K562 (cell line): Measurements from ENCODE around the gene SCUBE2.

ENCODE experiments used
- CBFB ChIP-seq: sonication (generic); formaldehyde crosslinking; IDR thresholded peaks from 2 replicates; pipeline ENCODE4 v1.4.0; 2020; ENCODE audit warnings: mild to moderate bottlenecking, missing genetic modification reagents
- CREM ChIP-seq: IDR thresholded peaks from 2 replicates; pipeline ENCODE4 v1.6.1; 2014; ENCODE audit warnings: antibody characterized with exemption, low read depth
- POLR2A ChIP-seq: fragments of 450-650 bp; conservative IDR thresholded peaks from 2 replicates; pipeline ENCODE4 v1.6.1; 2016
- TAF1 ChIP-seq: IDR thresholded peaks from 2 replicates; pipeline ENCODE4 v1.6.1; 2011; ENCODE audit warnings: mild to moderate bottlenecking, low read length, moderate library complexity; ENCODE audit not compliant: insufficient read depth, control insufficient read depth, severe bottlenecking; ENCODE audit errors: extremely low read depth
- TBL1XR1 ChIP-seq, 2 experiments: IDR thresholded peaks; 2 replicates each; pipeline ENCODE4 v1.6.1; 2012; ENCODE audit warnings: improper control_type of control experiment in 2 of 2, low read length in 2 of 2, mild to moderate bottlenecking in 1 of 2
- TF ChIP-seq, protein P1 (sequence below), 3 experiments: IDR thresholded peaks in 2 of 3; conservative IDR thresholded peaks in 1 of 3; 2 replicates each; pipeline ENCODE4 v1.5.1; 2011 to 2012; ENCODE audit warnings: low read length in 3 of 3, mild to moderate bottlenecking in 3 of 3, control low read depth in 2 of 3, improper control_type of control experiment in 1 of 3, inconsistent platforms in 1 of 3, low read depth in 1 of 3, mixed read lengths in 1 of 3, moderate library complexity in 1 of 3; ENCODE audit not compliant: insufficient read depth in 2 of 3

DNA sequence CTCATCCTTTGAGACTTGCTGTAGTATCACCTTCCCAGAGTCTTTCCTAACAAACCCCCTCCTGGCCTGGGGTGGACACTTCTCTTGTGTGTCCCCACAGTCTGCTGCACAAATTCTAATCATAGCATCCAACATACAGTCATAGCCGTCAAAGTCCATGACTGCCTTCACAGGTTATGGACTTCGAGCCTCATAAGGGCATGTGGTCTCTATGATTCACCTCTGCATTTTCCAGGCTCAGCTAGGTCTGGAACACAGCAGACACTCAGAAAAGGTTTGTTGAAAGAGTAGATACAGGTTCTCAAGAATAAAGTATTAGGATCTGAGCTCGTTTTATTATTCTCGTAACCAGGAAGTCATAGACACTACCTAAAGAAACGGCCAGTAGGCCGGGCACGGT is 13.2 kb upstream of the SCUBE2 start:
- TF ChIP-seq CREM (no peak), CBFB (CRISPR knock-in tag) (no peak), POLR2A (no peak), TAF1 (no peak), TBL1XR1 (IDR thresholded peaks at IDR 0.05; ENCODE audit: low read length in 2 of 2) (no peak)
- TF ChIP-seq, protein P1, sequence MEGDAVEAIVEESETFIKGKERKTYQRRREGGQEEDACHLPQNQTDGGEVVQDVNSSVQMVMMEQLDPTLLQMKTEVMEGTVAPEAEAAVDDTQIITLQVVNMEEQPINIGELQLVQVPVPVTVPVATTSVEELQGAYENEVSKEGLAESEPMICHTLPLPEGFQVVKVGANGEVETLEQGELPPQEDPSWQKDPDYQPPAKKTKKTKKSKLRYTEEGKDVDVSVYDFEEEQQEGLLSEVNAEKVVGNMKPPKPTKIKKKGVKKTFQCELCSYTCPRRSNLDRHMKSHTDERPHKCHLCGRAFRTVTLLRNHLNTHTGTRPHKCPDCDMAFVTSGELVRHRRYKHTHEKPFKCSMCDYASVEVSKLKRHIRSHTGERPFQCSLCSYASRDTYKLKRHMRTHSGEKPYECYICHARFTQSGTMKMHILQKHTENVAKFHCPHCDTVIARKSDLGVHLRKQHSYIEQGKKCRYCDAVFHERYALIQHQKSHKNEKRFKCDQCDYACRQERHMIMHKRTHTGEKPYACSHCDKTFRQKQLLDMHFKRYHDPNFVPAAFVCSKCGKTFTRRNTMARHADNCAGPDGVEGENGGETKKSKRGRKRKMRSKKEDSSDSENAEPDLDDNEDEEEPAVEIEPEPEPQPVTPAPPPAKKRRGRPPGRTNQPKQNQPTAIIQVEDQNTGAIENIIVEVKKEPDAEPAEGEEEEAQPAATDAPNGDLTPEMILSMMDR (IDR thresholded peaks at IDR 0.05 in 2 of 3, conservative IDR thresholded peaks at IDR 0.05 in 1 of 3; ENCODE audit: insufficient read depth in 2 of 3, low read depth in 1 of 3, low read length in 3 of 3), result no peak
